ENCODE measurements around the gene PLIN5.

Gene PLIN5

GRCh38 chr19:4504891-4505569 lies 30.0 kb downstream of the PLIN5 start:
- no peak for DNase-seq (ENCODE audit: low read depth)
- no peak for TF ChIP-seq CTCF (IDR thresholded peaks at IDR 0.05; ENCODE audit: control insufficient read depth, insufficient read depth, low read depth, low read length, missing control alignments)
- H3K4me3 ChIP-seq (ENCODE audit: control insufficient read depth, low read depth, low read length) = no peak overlapping the region

DNA sequence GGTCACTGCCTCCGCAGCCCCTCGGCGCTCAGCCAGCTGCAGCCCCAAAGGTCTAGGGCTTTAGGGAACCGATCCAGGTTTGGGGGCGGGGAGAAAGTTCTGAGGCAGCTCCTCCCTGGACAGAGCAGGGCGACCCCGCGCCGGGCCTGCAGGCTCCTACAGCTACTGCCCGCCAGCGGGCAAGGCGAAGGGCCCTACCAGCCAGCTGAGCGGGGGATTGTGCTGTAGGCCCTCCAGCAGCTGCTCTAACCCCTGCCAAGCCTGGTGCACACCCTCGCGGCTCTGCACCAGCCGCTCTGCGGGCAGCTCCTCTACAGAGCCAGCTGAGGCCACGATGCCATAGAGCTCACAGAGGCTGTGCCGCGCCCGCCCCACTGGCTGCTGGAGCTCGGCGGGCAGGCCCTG lies 30.7 kb downstream of the PLIN5 start:
- H3K4me3 ChIP-seq (ENCODE audit: control insufficient read depth, low read depth, low read length) = no peak overlapping the region
- TF ChIP-seq CTCF (IDR thresholded peaks at IDR 0.05; ENCODE audit: control insufficient read depth, insufficient read depth, low read depth, low read length, missing control alignments) = no peak
- DNase-seq (ENCODE audit: low read depth) = no peak

GRCh38 chr19:4503825-4504170 lies 31.2 kb downstream of the PLIN5 start:
- no peak overlapping the region for H3K4me3 ChIP-seq (ENCODE audit: control insufficient read depth, low read depth, low read length)
- no peak for TF ChIP-seq CTCF (IDR thresholded peaks at IDR 0.05; ENCODE audit: control insufficient read depth, insufficient read depth, low read depth, low read length, missing control alignments)
- DNase-seq (ENCODE audit: low read depth) = no peak

- no peak for DNase-seq (ENCODE audit: low read depth)
- TF ChIP-seq CTCF (IDR thresholded peaks at IDR 0.05; ENCODE audit: control insufficient read depth, insufficient read depth, low read depth, low read length, missing control alignments) = no peak
- no peak overlapping the region for H3K4me3 ChIP-seq (ENCODE audit: control insufficient read depth, low read depth, low read length)
Observed at GRCh38 chr19:4503132-4503824, 31.7 kb downstream of the PLIN5 start.

- no peak for TF ChIP-seq CTCF (IDR thresholded peaks at IDR 0.05; ENCODE audit: control insufficient read depth, insufficient read depth, low read depth, low read length, missing control alignments)
- DNase-seq (ENCODE audit: low read depth) = no peak
- no peak overlapping the region for H3K4me3 ChIP-seq (ENCODE audit: control insufficient read depth, low read depth, low read length)
Observed at GRCh38 chr19:4502282-4503131, 32.5 kb downstream of the PLIN5 start.

DNA sequence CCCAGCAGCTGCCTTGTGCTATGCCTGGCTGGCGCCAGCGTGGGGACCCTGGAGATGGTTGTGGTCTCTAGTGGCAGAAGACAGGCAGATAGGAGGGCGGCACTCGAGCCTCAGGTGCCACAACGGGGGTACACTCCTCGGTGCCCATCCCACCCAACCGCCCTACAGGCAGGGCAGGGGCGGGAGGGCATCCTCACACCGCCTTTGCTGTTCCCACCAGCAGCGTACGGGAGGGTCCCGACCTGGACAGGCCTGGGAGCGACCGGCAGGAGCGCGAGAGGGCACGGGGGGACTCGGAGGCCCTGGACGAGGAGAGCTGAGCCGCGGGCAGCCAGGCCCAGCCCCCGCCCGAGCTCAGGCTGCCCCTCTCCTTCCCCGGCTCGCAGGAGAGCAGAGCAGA lies 33.3 kb downstream of the PLIN5 start:
- TF ChIP-seq CTCF (IDR thresholded peaks at IDR 0.05; ENCODE audit: control insufficient read depth, insufficient read depth, low read depth, low read length, missing control alignments) = no peak
- no peak overlapping the region for H3K4me3 ChIP-seq (ENCODE audit: control insufficient read depth, low read depth, low read length)
- no peak for DNase-seq (ENCODE audit: low read depth)

All from AG09309 (cell line).